OCI-LY7 (cell line): Measurements from ENCODE around the gene HUS1. TPM values are rescaled to one million over a fixed set of nuclear protein-coding genes. Genes with fewer than 3 reads are reported as not detected.

ENCODE experiments used
- BruUV-seq: library from RNA; stranded (reverse); fragments of 400-500 nt; replicated peaks from 2 replicates; lab custom pipeline; 2021; lab: Mats Ljungman, UMichigan
- CTCF ChIA-PET: fragments of 300-600 bp; sonication (Branson Sonifier 250); formaldehyde crosslinking; loops from one replicate; lab custom pipeline; 2022; ENCODE audit warnings: antibody characterized with exemption; ENCODE audit not compliant: unreplicated experiment; lab: Charles Lee
- POLR2A ChIA-PET: fragments of 300-600 bp; sonication (Branson Sonifier 250); formaldehyde crosslinking; loops from one replicate; lab custom pipeline; 2022; ENCODE audit warnings: antibody characterized with exemption; lab: Charles Lee
- DNase-seq: peaks from one replicate; pipeline ENCODE4 v3.0.0-alpha.2; 2015; ENCODE audit warnings: low spot score
- H2AFZ ChIP-seq: fragments of 200-600 bp; sonication (generic), shearing (Covaris generic); 2 replicates; pipeline ENCODE4 v1.6.1; 2014; ENCODE audit warnings: mild to moderate bottlenecking, antibody characterized with exemption, low read length, moderate library complexity
- H3K27ac ChIP-seq: fragments of 200-600 bp; sonication (generic); 2 replicates; pipeline ENCODE4 v1.5.1; 2014; ENCODE audit warnings: mixed run types, low read depth, mild to moderate bottlenecking, moderate library complexity, low read length, inconsistent platforms; ENCODE audit not compliant: poor library complexity, severe bottlenecking
- H3K36me3 ChIP-seq: fragments of 200-600 bp; sonication (generic); 2 replicates; pipeline ENCODE4 v1.6.1; 2014; ENCODE audit warnings: mild to moderate bottlenecking, antibody characterized with exemption, low read length, moderate library complexity, mixed read lengths; ENCODE audit not compliant: insufficient read depth
- H3K4me1 ChIP-seq: fragments of 200-600 bp; sonication (generic); 2 replicates; pipeline ENCODE4 v1.5.1; 2014; ENCODE audit warnings: mild to moderate bottlenecking, low read length; ENCODE audit not compliant: insufficient read depth, poor library complexity, severe bottlenecking
- H3K4me2 ChIP-seq: fragments of 200-600 bp; sonication (generic); 2 replicates; pipeline ENCODE4 v1.6.1; 2014; ENCODE audit warnings: mild to moderate bottlenecking, low read length
- H3K4me3 ChIP-seq: fragments of 200-600 bp; sonication (generic); 2 replicates; pipeline ENCODE4 v1.5.1; 2014; ENCODE audit warnings: mild to moderate bottlenecking, low read depth, low read length; ENCODE audit not compliant: poor library complexity, severe bottlenecking
- H3K79me2 ChIP-seq: fragments of 200-600 bp; sonication (generic); 2 replicates; pipeline ENCODE4 v1.6.1; 2016; ENCODE audit warnings: low read depth, mild to moderate bottlenecking, low read length, moderate library complexity, mixed read lengths; ENCODE audit not compliant: insufficient read depth
- H3K9me2 ChIP-seq: fragments of 200-600 bp; sonication (generic); 2 replicates; pipeline ENCODE4 v1.6.1; 2016; ENCODE audit warnings: mild to moderate bottlenecking, low read length, mixed read lengths; ENCODE audit not compliant: insufficient read depth
- H3K9me3 ChIP-seq: fragments of 200-600 bp; sonication (generic); 2 replicates; pipeline ENCODE4 v1.6.1; 2014; ENCODE audit warnings: mild to moderate bottlenecking, mixed run types, low read length, mixed read lengths
- H4K20me1 ChIP-seq: fragments of 200-600 bp; sonication (generic); 2 replicates; pipeline ENCODE4 v1.6.1; 2014; ENCODE audit warnings: mild to moderate bottlenecking, antibody characterized with exemption, low read length, moderate library complexity, mixed read lengths; ENCODE audit not compliant: insufficient read depth
- EZH2phosphoT487 ChIP-seq: fragments of 200-600 bp; sonication (generic); IDR thresholded peaks from 2 replicates; pipeline ENCODE4 v1.6.1; 2018; ENCODE audit warnings: low read depth, borderline replicate concordance, mild to moderate bottlenecking, mixed run types, antibody characterized with exemption, low read length, moderate library complexity, mixed read lengths
- intact Hi-C: fragments of 100-400 bp; cut with micrococcal nuclease; formaldehyde crosslinking; loops from one replicate; pipeline ENCODE4 v1.10.0; 2022; ENCODE audit not compliant: unreplicated experiment
- total RNA-seq, 2 experiments: library from RNA; depleted of rRNA in 1 of 2; stranded (reverse); fragments of >200 nt in 1 of 2; shearing (Covaris generic) in 1 of 2; gene quantifications; 2 replicates each; pipeline ENCODE4 v1.2.3, GENCODE V29; 2014 to 2022
- TF ChIP-seq, protein P1 (sequence below): fragments of 200-600 bp; sonication (generic); conservative IDR thresholded peaks from 2 replicates; pipeline ENCODE4 v1.5.1; 2014; ENCODE audit warnings: mild to moderate bottlenecking, antibody characterized with exemption, low read length, moderate library complexity, mixed read lengths

Gene HUS1
- total RNA-seq, 2 experiments from 2014 or later = 28.2 to 44.5 TPM

- Histone ChIP-seq H3K4me2 (no peak within 1 kb of the TSS), H3K27ac (no peak within 1 kb of the TSS), H3K9me2 (no peaks in the 10 kb centered on the region), H4K20me1 (no peaks in the 10 kb centered on the region), H2AFZ (no peak within 1 kb of the TSS), H3K4me3 (no peak within 1 kb of the TSS), H3K9me3 (no peaks in the 10 kb centered on the region), H3K79me2 (no peaks in the 10 kb centered on the region), H3K36me3 (no peaks in the 10 kb centered on the region), H3K4me1 (no peaks in the 10 kb centered on the region)
- CTCF ChIA-PET = no interaction called here
- intact Hi-C loops = no loop called here
- no peak for TF ChIP-seq EZH2phosphoT487
- TF ChIP-seq, protein P1, sequence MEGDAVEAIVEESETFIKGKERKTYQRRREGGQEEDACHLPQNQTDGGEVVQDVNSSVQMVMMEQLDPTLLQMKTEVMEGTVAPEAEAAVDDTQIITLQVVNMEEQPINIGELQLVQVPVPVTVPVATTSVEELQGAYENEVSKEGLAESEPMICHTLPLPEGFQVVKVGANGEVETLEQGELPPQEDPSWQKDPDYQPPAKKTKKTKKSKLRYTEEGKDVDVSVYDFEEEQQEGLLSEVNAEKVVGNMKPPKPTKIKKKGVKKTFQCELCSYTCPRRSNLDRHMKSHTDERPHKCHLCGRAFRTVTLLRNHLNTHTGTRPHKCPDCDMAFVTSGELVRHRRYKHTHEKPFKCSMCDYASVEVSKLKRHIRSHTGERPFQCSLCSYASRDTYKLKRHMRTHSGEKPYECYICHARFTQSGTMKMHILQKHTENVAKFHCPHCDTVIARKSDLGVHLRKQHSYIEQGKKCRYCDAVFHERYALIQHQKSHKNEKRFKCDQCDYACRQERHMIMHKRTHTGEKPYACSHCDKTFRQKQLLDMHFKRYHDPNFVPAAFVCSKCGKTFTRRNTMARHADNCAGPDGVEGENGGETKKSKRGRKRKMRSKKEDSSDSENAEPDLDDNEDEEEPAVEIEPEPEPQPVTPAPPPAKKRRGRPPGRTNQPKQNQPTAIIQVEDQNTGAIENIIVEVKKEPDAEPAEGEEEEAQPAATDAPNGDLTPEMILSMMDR = no peak
- BruUV-seq = no TSS peak
- no peak for DNase-seq
- POLR2A ChIA-PET = interaction anchor here (0.6 to 0.8 kb wide), 3 partner anchors 8 to 56 kb away, joined by 3 to 4 read pairs (median 3); no protein-coding TSS in a partner anchor
Measured at GRCh38 chr7:47948141-47948790, 31.1 kb downstream of the HUS1 start, which contains the start of gene PKD1L1. Gene PKD1L1, minus strand, starts transcription at chr7:47948466. Its CDS starts 26 bp downstream, at chr7:47948440.

DNA sequence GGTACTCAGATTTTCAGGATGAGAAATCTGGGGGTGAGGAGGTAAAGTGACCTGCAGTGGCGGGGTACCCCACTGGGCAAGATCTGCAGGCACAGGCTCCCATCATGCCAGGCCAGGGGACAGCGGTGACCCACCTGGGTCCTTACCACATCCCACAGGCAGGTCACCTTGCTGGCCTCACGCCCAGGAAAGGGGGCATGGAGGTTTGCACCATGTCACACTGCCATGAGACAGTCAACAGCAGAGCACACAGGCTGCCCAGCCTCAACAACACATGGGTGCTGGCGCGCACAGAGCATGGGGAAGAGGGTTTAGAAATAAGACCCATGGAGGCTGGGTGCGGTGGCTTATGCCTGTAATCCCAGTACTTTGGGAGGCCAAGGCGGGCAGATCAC is 32.1 kb downstream of the HUS1 start:
- Histone ChIP-seq H4K20me1 (no peaks in the 10 kb centered on the region), H3K4me2 (no peak overlapping the region), H2AFZ (no peak overlapping the region), H3K4me1 (no peaks in the 10 kb centered on the region), H3K36me3 (no peaks in the 10 kb centered on the region), H3K79me2 (no peaks in the 10 kb centered on the region), H3K4me3 (no peak overlapping the region), H3K27ac (no peak overlapping the region), H3K9me3 (no peaks in the 10 kb centered on the region), H3K9me2 (no peaks in the 10 kb centered on the region)
- BruUV-seq = no TSS peak
- POLR2A ChIA-PET = no interaction called here
- intact Hi-C loops = no loop called here
- CTCF ChIA-PET = no interaction called here
- TF ChIP-seq, protein P1 = no peak
- TF ChIP-seq EZH2phosphoT487 = no peak
- no peak for DNase-seq

- H3K4me2 ChIP-seq = no peak overlapping the region
- H3K9me2 ChIP-seq = no peaks in the 10 kb centered on the region
- no peaks in the 10 kb centered on the region for H3K79me2 ChIP-seq
- H3K27ac ChIP-seq = no peak overlapping the region
- ChIA-PET CTCF (no interaction called here), POLR2A (no interaction called here)
- intact Hi-C loops = no loop called here
- BruUV-seq = no TSS peak
- no peak for DNase-seq
- H3K4me1 ChIP-seq = no peaks in the 10 kb centered on the region
- H3K36me3 ChIP-seq = no peaks in the 10 kb centered on the region
- H2AFZ ChIP-seq = no peak overlapping the region
- H3K9me3 ChIP-seq = no peaks in the 10 kb centered on the region
- no peaks in the 10 kb centered on the region for H4K20me1 ChIP-seq
- TF ChIP-seq, protein P1 = no peak
- TF ChIP-seq EZH2phosphoT487 = no peak
- H3K4me3 ChIP-seq = no peak overlapping the region
Measured at GRCh38 chr7:47946581-47947354, 32.6 kb downstream of the HUS1 start.
